GM12878 (cell line): Measurements from ENCODE around the gene FMO3. TPM values are rescaled to one million over a fixed set of nuclear protein-coding genes. Genes with fewer than 3 reads are reported as not detected.

Source experiments
- ATAC-seq: fragments of 200-7000 bp; cut with Tn5 transposase; 3 replicates; pipeline ENCODE4 v1.9.1; 2020; ENCODE audit warnings: mild to moderate bottlenecking, moderate library complexity
- BruUV-seq: library from RNA; stranded (reverse); fragments of 400-500 nt; replicated peaks from 2 replicates; lab custom pipeline; 2021; lab: Mats Ljungman, UMichigan
- CTCF ChIA-PET: fragments of 300-600 bp; sonication (Branson Sonifier 250); formaldehyde crosslinking; extraction: SDS; loops from one replicate; lab custom pipeline; 2021; ENCODE audit warnings: inconsistent platforms; lab: Yijun Ruan, JAX
- POLR2A ChIA-PET: fragments of 350-600 bp; formaldehyde crosslinking; extraction: SDS; loops from one replicate; lab custom pipeline; 2021; ENCODE audit warnings: inconsistent platforms; lab: Charles Lee
- RAD21 ChIA-PET: fragments of 300-600 bp; sonication (Branson Sonifier 250); formaldehyde crosslinking; loops from one replicate; lab custom pipeline; 2023; ENCODE audit warnings: antibody characterized with exemption; ENCODE audit not compliant: unreplicated experiment; lab: Charles Lee
- SMC1A ChIA-PET: fragments of 300-600 bp; sonication (Branson Sonifier 250); formaldehyde crosslinking; loops from one replicate; lab custom pipeline; 2023; ENCODE audit not compliant: unreplicated experiment, uncharacterized antibody; lab: Charles Lee
- DNase-seq: peaks from one replicate; pipeline ENCODE4 v3.0.0-alpha.2; 2011; ENCODE audit warnings: low read depth, low spot score
- FAIRE-seq: peaks from 3 replicates; lab custom pipeline; 2011; peaks lifted over from hg19 to GRCh38; lab: Jason Lieb, UNC
- H2AFZ ChIP-seq: 2 replicates; pipeline ENCODE4 v1.6.0; 2011; ENCODE audit warnings: low read depth, low read length, control low read depth; ENCODE audit not compliant: control insufficient read depth
- H3K27ac ChIP-seq: 2 replicates; pipeline ENCODE4 v1.5.1; 2011; ENCODE audit warnings: control low read depth; ENCODE audit not compliant: control insufficient read depth, insufficient read depth
- H3K27me3 ChIP-seq, 2 experiments: replicated peaks in 1 of 2; 2 replicates each; pipeline versions ENCODE4 v1.6.0 to v1.6.1; 2011; ENCODE audit warnings: low read length in 1 of 2; ENCODE audit not compliant: control insufficient read depth in 2 of 2, insufficient read depth in 2 of 2
- H3K36me3 ChIP-seq, 2 experiments: 2 replicates each; pipeline ENCODE4 v1.5.1; 2011; ENCODE audit warnings: low read length in 1 of 2; ENCODE audit not compliant: control insufficient read depth in 2 of 2, insufficient read depth in 2 of 2
- H3K4me1 ChIP-seq: 2 replicates; pipeline ENCODE4 v1.6.1; 2011; ENCODE audit warnings: mild to moderate bottlenecking, low read length, moderate library complexity, mixed read lengths; ENCODE audit not compliant: control insufficient read depth, insufficient read depth
- H3K4me2 ChIP-seq: 2 replicates; pipeline ENCODE4 v1.6.0; 2011; ENCODE audit warnings: control low read depth; ENCODE audit not compliant: control insufficient read depth, insufficient read depth
- H3K4me3 ChIP-seq: fragments of 200-600 bp; sonication (generic); 2 replicates; pipeline ENCODE4 v1.5.1; 2016
- H3K79me2 ChIP-seq: 2 replicates; pipeline ENCODE4 v1.6.0; 2011; ENCODE audit warnings: low read length; ENCODE audit not compliant: control insufficient read depth, insufficient read depth
- H3K9ac ChIP-seq: 2 replicates; pipeline ENCODE4 v1.8.0; 2011; ENCODE audit warnings: low read length, control low read depth, mixed read lengths; ENCODE audit not compliant: control insufficient read depth, insufficient read depth
- H3K9me3 ChIP-seq: replicated peaks from 3 replicates; pipeline ENCODE4 v1.5.1; 2011; ENCODE audit warnings: mild to moderate bottlenecking, low read length; ENCODE audit not compliant: control insufficient read depth, insufficient read depth
- H4K20me1 ChIP-seq: 2 replicates; pipeline ENCODE4 v1.6.0; 2011; ENCODE audit not compliant: control insufficient read depth, insufficient read depth
- ATF3 ChIP-seq: IDR thresholded peaks from 2 replicates; pipeline ENCODE4 v1.6.1; 2011; ENCODE audit warnings: low read depth, mild to moderate bottlenecking, low read length, moderate library complexity, borderline replicate concordance; ENCODE audit errors: extremely low read depth
- CHD4 ChIP-seq: fragments of 200-600 bp; sonication (generic); IDR thresholded peaks from 2 replicates; pipeline ENCODE4 v1.6.1; 2016; ENCODE audit warnings: mild to moderate bottlenecking
- FOS ChIP-seq: IDR thresholded peaks from 3 replicates; pipeline ENCODE4 v1.6.1; 2011; ENCODE audit warnings: borderline replicate concordance; ENCODE audit not compliant: insufficient read length; ENCODE audit errors: extremely low read depth
- GATAD2B ChIP-seq: fragments of 450-650 bp; conservative IDR thresholded peaks from 2 replicates; pipeline ENCODE4 v1.6.1; 2017; ENCODE audit warnings: low read depth, mild to moderate bottlenecking, moderate library complexity
- MEF2B ChIP-seq: fragments of 450-650 bp; IDR thresholded peaks from 2 replicates; pipeline ENCODE4 v1.6.1; 2018; ENCODE audit warnings: mild to moderate bottlenecking, moderate library complexity; ENCODE audit not compliant: partially characterized antibody, poor library complexity, severe bottlenecking
- MTA2 ChIP-seq: fragments of 450-650 bp; IDR thresholded peaks from 2 replicates; pipeline ENCODE4 v1.6.1; 2016; ENCODE audit warnings: low read depth, mild to moderate bottlenecking, moderate library complexity
- NFYA ChIP-seq: IDR thresholded peaks from 2 replicates; pipeline ENCODE4 v1.6.1; 2011; ENCODE audit warnings: low read depth, mild to moderate bottlenecking, low read length, improper control_type of control experiment, borderline replicate concordance
- POLR2AphosphoS2 ChIP-seq: IDR thresholded peaks from 2 replicates; pipeline ENCODE4 v1.6.1; 2011; ENCODE audit warnings: low read depth, mild to moderate bottlenecking, low read length, improper control_type of control experiment, moderate library complexity
- RB1 ChIP-seq: fragments of 450-650 bp; formaldehyde crosslinking; IDR thresholded peaks from 2 replicates; pipeline ENCODE4 v1.6.1; 2017; ENCODE audit warnings: mild to moderate bottlenecking, borderline replicate concordance
- RFX5 ChIP-seq: IDR thresholded peaks from 2 replicates; pipeline ENCODE4 v1.6.1; 2011; ENCODE audit warnings: low read depth, low read length, improper control_type of control experiment
- STAT1 ChIP-seq: fragments of 450-650 bp; conservative IDR thresholded peaks from 2 replicates; pipeline ENCODE4 v1.6.1; 2014; ENCODE audit warnings: antibody characterized with exemption, mild to moderate bottlenecking
- TCF3 ChIP-seq: IDR thresholded peaks from 2 replicates; pipeline ENCODE4 v1.6.1; 2012; ENCODE audit warnings: low read depth, mild to moderate bottlenecking, low read length, borderline replicate concordance; ENCODE audit not compliant: insufficient read depth
- USF1 ChIP-seq: IDR thresholded peaks from 2 replicates; pipeline ENCODE4 v1.6.1; 2011; ENCODE audit warnings: borderline replicate concordance, low read depth, mild to moderate bottlenecking, moderate library complexity, mixed read lengths, low read length; ENCODE audit not compliant: insufficient read depth; ENCODE audit errors: extremely low read length
- WRNIP1 ChIP-seq: IDR thresholded peaks from 2 replicates; pipeline ENCODE4 v1.6.1; 2011; ENCODE audit warnings: low read depth, low read length, improper control_type of control experiment, borderline replicate concordance
- YY1 ChIP-seq: IDR thresholded peaks from 2 replicates; pipeline ENCODE4 v1.6.1; 2011; ENCODE audit warnings: low read depth, mild to moderate bottlenecking, low read length
- ZNF207 ChIP-seq: fragments of 450-650 bp; IDR thresholded peaks from 2 replicates; pipeline ENCODE4 v1.6.1; 2014; ENCODE audit warnings: antibody characterized with exemption, mild to moderate bottlenecking, borderline replicate concordance
- ZNF217 ChIP-seq: fragments of 450-650 bp; IDR thresholded peaks from 2 replicates; pipeline ENCODE4 v1.6.1; 2017; ENCODE audit warnings: antibody characterized with exemption, mild to moderate bottlenecking
- ZNF24 ChIP-seq: fragments of 450-650 bp; IDR thresholded peaks from 2 replicates; pipeline ENCODE4 v1.6.1; 2017; ENCODE audit warnings: antibody characterized with exemption, mild to moderate bottlenecking
- ZSCAN29 ChIP-seq: fragments of 450-650 bp; IDR thresholded peaks from 2 replicates; pipeline ENCODE4 v1.6.1; 2017; ENCODE audit warnings: mild to moderate bottlenecking, moderate library complexity
- ZZZ3 ChIP-seq: IDR thresholded peaks from 2 replicates; pipeline ENCODE4 v1.6.1; 2011; ENCODE audit warnings: low read depth; ENCODE audit not compliant: control insufficient read depth, insufficient read length
- WGBS: methylation state at CpG from one replicate; pipeline ENCODE4 v1.1.6; 2016; ENCODE audit warnings: low lambda C conversion rate; ENCODE audit not compliant: insufficient replicate concordance, insufficient coverage; ENCODE audit errors: missing lambda C conversion rate; 5-methylcytosine and 5-hydroxymethylcytosine counted together
- in situ Hi-C: fragments of 300-500 bp; cut with MboI; formaldehyde crosslinking; loops from 9 replicates; pipeline ENCODE4 v1.14.3; 2018; ENCODE audit warnings: mixed read lengths
- intact Hi-C: fragments of 100-400 bp; cut with micrococcal nuclease; formaldehyde crosslinking; loops from one replicate; pipeline ENCODE4 v1.14.2; 2022; ENCODE audit not compliant: unreplicated experiment
- polyA plus RNA-seq, 11 experiments: library from polyadenylated mRNA; depleted of rRNA in 4 of 11; unstranded in 6 of 11; stranded (reverse) in 5 of 11; fragments of >200 nt; fragmentation: Nextera tagmentation in 4 of 11; fragmentation: Illumina TruSeq in 1 of 11; extraction: Ambion mirVana in 4 of 11; extraction: Trizol in 1 of 11; gene quantifications; 1 replicate in 1 of 11; 2 replicates in 10 of 11; pipeline versions ENCODE4 v1.2.1 to v1.2.3, GENCODE V29; 2011 to 2016; ENCODE audit warnings: inconsistent platforms in 2 of 11, missing spikeins in 2 of 11, low read depth in 1 of 11
- total RNA-seq, 4 experiments: library from RNA; depleted of rRNA in 3 of 4; stranded (reverse); fragments of >200 nt in 3 of 4; fragmentation: Illumina TruSeq in 1 of 4; extraction: Trizol in 1 of 4; gene quantifications; 2 replicates each; pipeline versions ENCODE4 v1.2.1 to v1.2.3, GENCODE V29; 2013 to 2021

Gene FMO3
- total and polyA plus RNA-seq, 10 of the 15 experiments (the other 5 are each of a cell fraction or from before 2014, with no cell fraction given), result 0.08 to 0.10 TPM; not detected in 8

GRCh38 chr1:171112119-171112518, 21.4 kb downstream of the FMO3 start:
- in situ Hi-C loops, result no loop called here
- CTCF ChIA-PET, result no interaction called here
- no peak for FAIRE-seq

More at GRCh38 chr1:171112119-171112518, 21.4 kb downstream of the FMO3 start:
- H2AFZ ChIP-seq, result no peak overlapping the region
- no peak for DNase-seq
- TF ChIP-seq GATAD2B (no peak), YY1 (no peak), STAT1 (no peak), TCF3 (no peak), POLR2AphosphoS2 (no peak), ZNF217 (no peak), WRNIP1 (no peak), USF1 (no peak), ZNF24 (no peak), ATF3 (no peak), MEF2B (no peak), RB1 (no peak), ZNF207 (no peak), ZSCAN29 (no peak), FOS (no peak), CHD4 (no peak), MTA2 (no peak), RFX5 (no peak), NFYA (no peak), ZZZ3 (no peak)
- TF ChIP-seq, all 136 proteins: peak for 0
- Histone ChIP-seq H4K20me1 (no peaks in the 10 kb centered on the region), H3K9ac (no peak overlapping the region), H3K79me2 (no peaks in the 10 kb centered on the region), H3K36me3 (no peaks in the 10 kb centered on the region), H3K4me1 (no peaks in the 10 kb centered on the region), H3K9me3 (no peaks in the 10 kb centered on the region), H3K27ac (no peak overlapping the region), H3K4me2 (no peak overlapping the region), H3K4me3 (no peak overlapping the region), H3K27me3 (no peaks in the 10 kb centered on the region)
- intact Hi-C loops, result no loop called here
- WGBS, result 18% methylated on average over 3 of the region's 3 CpGs
- SMC1A ChIA-PET, result no interaction called here
- POLR2A ChIA-PET, result no interaction called here
- no TSS peak for BruUV-seq
- RAD21 ChIA-PET, result no interaction called here
- ATAC-seq, result no peak
